Endodermal cell (in vitro differentiated cells): ENCODE data around the gene AGTPBP1. TPM values are rescaled to one million over a fixed set of nuclear protein-coding genes. Genes with fewer than 3 reads are reported as not detected.
A peak's percentile ranks its signal among the peaks of the same experiment; 100 is the strongest.

Experiments used
- DNase-seq: peaks from one replicate; pipeline ENCODE4 v3.0.0-alpha.2; 2017
- H3K27ac ChIP-seq: 2 replicates; pipeline ENCODE4 v1.5.1; 2013; ENCODE audit warnings: mild to moderate bottlenecking, low read depth, low read length, moderate library complexity
- H3K27me3 ChIP-seq: 2 replicates; pipeline ENCODE4 v1.6.1; 2013; ENCODE audit warnings: mild to moderate bottlenecking, low read length, moderate library complexity; ENCODE audit not compliant: insufficient read depth, control insufficient read depth, poor library complexity, severe bottlenecking
- H3K36me3 ChIP-seq: 2 replicates; pipeline ENCODE4 v1.7.0; 2013; ENCODE audit warnings: mild to moderate bottlenecking, low read length, moderate library complexity; ENCODE audit not compliant: control insufficient read depth, insufficient read depth
- H3K4me1 ChIP-seq: one replicate; pipeline ENCODE4 v1.7.0; 2013; ENCODE audit warnings: low read length; ENCODE audit not compliant: control insufficient read depth, insufficient read depth
- H3K4me3 ChIP-seq: 2 replicates; pipeline ENCODE4 v1.5.1; 2013; ENCODE audit warnings: mild to moderate bottlenecking, low read length, moderate library complexity
- H3K9ac ChIP-seq: 2 replicates; pipeline ENCODE4 v1.6.1; 2013; ENCODE audit warnings: mild to moderate bottlenecking, low read length, moderate library complexity; ENCODE audit not compliant: poor library complexity, severe bottlenecking; ENCODE audit errors: extremely low read depth
- H3K9me3 ChIP-seq: 2 replicates; pipeline ENCODE4 v1.6.1; 2013; ENCODE audit warnings: mild to moderate bottlenecking, low read length, moderate library complexity; ENCODE audit not compliant: control insufficient read depth
- H3K27ac Mint-ChIP-seq: 2 replicates; pipeline ENCODE4 v1.8.0; 2020; ENCODE audit warnings: mixed read lengths
- H3K27me3 Mint-ChIP-seq: 2 replicates; pipeline ENCODE4 v1.8.0; 2021; ENCODE audit warnings: mild to moderate bottlenecking, mixed read lengths; ENCODE audit not compliant: insufficient read depth
- H3K36me3 Mint-ChIP-seq: 2 replicates; pipeline ENCODE4 v1.8.0; 2020; ENCODE audit warnings: low read depth, mixed read lengths
- H3K4me1 Mint-ChIP-seq: 2 replicates; pipeline ENCODE4 v1.8.0; 2020; ENCODE audit warnings: mixed read lengths
- H3K4me3 Mint-ChIP-seq: 2 replicates; pipeline ENCODE4 v1.8.0; 2020; ENCODE audit warnings: mild to moderate bottlenecking, moderate library complexity, mixed read lengths
- H3K9me3 Mint-ChIP-seq: 2 replicates; pipeline ENCODE4 v1.8.0; 2020; ENCODE audit warnings: mild to moderate bottlenecking, mixed read lengths
- CTCF ChIP-seq: fragments of 200-600 bp; sonication (generic); conservative IDR thresholded peaks from 2 replicates; pipeline ENCODE4 v1.5.0; 2021; ENCODE audit warnings: antibody characterized with exemption, mild to moderate bottlenecking
- WGBS, 2 experiments: methylation state at CpG; one replicate each; pipeline versions ENCODE4 v1.1.5 to v1.1.7; 2013; ENCODE audit warnings: missing lambda C conversion rate in 2 of 2, mixed read lengths in 1 of 2; ENCODE audit not compliant: insufficient coverage in 1 of 2, insufficient read length in 1 of 2; 5-methylcytosine and 5-hydroxymethylcytosine counted together
- total RNA-seq, 2 donors: library from RNA; stranded (reverse); fragmentation: NEBNext Ultra II Directional in 1 of 2; extraction: Animal tissue kit (Norgen Biotek cat#: 25700) in 1 of 2; gene quantifications; 2 replicates in 1 of 2; 3 replicates in 1 of 2; pipeline ENCODE4 v1.2.1, GENCODE V29; 2021

The AGTPBP1 gene
- total RNA-seq, 2 donors from 2014 or later, result 45.7 to 54.9 TPM

GRCh38 chr9:85603936-85604335, 137.8 kb downstream of the AGTPBP1 start:
- Histone ChIP-seq H3K9me3 (no peaks in the 10 kb centered on the region), H3K9ac (no peak overlapping the region), H3K27ac (no peak overlapping the region), H3K4me1 (no peaks in the 10 kb centered on the region), H3K36me3 (peaks cover 9% of the 10 kb centered on the region), H3K27me3 (no peaks in the 10 kb centered on the region), H3K4me3 (no peak overlapping the region)
- Mint-ChIP-seq H3K4me3 (no peak overlapping the region), H3K36me3 (peaks cover 4% of the 10 kb centered on the region), H3K9me3 (no peaks in the 10 kb centered on the region), H3K27ac (no peak overlapping the region), H3K27me3 (no peaks in the 10 kb centered on the region), H3K4me1 (peaks cover 6% of the 10 kb centered on the region)
- WGBS, 2 experiments, result 90 to 91% methylated on average over 3 of the region's 3 CpGs
- no peak for DNase-seq
- TF ChIP-seq CTCF, result no peak

- Histone ChIP-seq H3K9ac (no peak overlapping the region), H3K27me3 (no peaks in the 10 kb centered on the region), H3K4me3 (no peak overlapping the region), H3K4me1 (no peaks in the 10 kb centered on the region), H3K27ac (no peak overlapping the region), H3K9me3 (no peaks in the 10 kb centered on the region), H3K36me3 (peaks cover 8% of the 10 kb centered on the region)
- TF ChIP-seq CTCF, result no peak
- no peak overlapping the region for H3K27ac Mint-ChIP-seq
- H3K4me3 Mint-ChIP-seq, result no peak overlapping the region
- 97% methylated on average over 6 of the region's 6 CpGs for WGBS, 2 experiments
- H3K27me3 Mint-ChIP-seq, result no peaks in the 10 kb centered on the region
- DNase-seq, result no peak
- peaks cover 4% of the 10 kb centered on the region for H3K36me3 Mint-ChIP-seq
- peaks cover 6% of the 10 kb centered on the region for H3K4me1 Mint-ChIP-seq
- H3K9me3 Mint-ChIP-seq, result no peaks in the 10 kb centered on the region
These were observed 139.0 kb downstream of the AGTPBP1 start for GRCh38 chr9:85602742-85603141.

GRCh38 chr9:85600675-85601263, 141.0 kb downstream of the AGTPBP1 start:
- Mint-ChIP-seq H3K27ac (no peak overlapping the region), H3K4me1 (peaks cover 6% of the 10 kb centered on the region), H3K27me3 (no peaks in the 10 kb centered on the region), H3K4me3 (no peak overlapping the region), H3K9me3 (no peaks in the 10 kb centered on the region), H3K36me3 (peaks cover 7% of the 10 kb centered on the region)
- no peak overlapping the region for H3K27ac ChIP-seq
- TF ChIP-seq CTCF, result no peak
- H3K4me1 ChIP-seq, result no peaks in the 10 kb centered on the region
- no peak overlapping the region for H3K4me3 ChIP-seq
- WGBS, 2 experiments, result 78 to 81% methylated on average over 6 to 8 of the region's 8 CpGs
- H3K36me3 ChIP-seq, result peaks cover 10% of the 10 kb centered on the region
- H3K9me3 ChIP-seq, result no peaks in the 10 kb centered on the region
- H3K27me3 ChIP-seq, result no peaks in the 10 kb centered on the region
- no peak overlapping the region for H3K9ac ChIP-seq
- peak; percentile 72 for DNase-seq
